GM19438 (cell line): ENCODE results near the gene SVIP.

Source experiments
- ATAC-seq: cut with Tn5 transposase; IDR thresholded peaks from one replicate; pipeline ENCODE4 v1.9.1; 2021; ENCODE audit warnings: low read depth; ENCODE audit not compliant: unreplicated experiment

SVIP gene

DNA sequence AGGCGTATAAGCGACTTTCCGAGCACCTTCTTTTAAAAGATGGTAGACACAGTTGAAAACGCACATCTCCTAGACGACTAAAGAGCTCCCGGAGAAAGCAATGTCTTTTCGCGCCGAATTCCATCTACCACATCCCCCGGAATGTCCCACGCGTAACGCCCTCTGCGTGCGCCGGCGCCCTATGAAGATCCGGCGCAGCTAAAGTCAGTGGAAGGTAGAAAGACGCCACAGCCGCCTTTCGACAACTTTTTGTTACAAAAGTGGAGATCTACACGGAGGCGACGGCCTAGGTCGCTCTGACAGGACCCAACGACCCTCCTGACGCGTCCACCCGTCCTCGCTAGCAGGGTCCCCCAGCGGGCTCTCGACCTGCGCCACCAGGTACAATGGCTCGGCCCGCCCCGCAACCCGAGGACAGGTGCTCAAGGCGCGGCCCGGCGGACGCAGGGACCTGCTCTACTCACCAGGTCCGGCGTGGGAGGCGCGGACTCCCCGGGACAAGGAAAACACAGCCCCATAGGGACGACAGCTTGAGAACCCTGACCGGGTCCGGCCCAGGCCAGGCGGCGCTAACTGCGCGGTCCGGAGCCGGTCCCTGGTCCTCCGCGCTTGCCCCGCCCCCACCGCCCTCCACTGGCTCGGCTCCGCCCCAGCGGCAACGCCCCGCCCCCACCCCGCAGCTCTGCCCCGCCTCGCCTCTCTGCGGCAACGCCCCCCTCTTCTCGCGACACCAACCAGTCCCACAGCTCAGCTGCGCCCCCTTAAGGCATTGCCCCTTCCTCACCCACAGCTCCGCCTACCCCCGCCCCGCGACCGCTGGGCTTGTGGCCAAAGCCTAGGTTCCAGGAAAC lies at the start of gene SVIP:
Gene SVIP, minus strand, starts transcription at position 571 of the 851 bp plus-strand sequence. Its CDS starts 53 bp downstream, at position 518.
- peak; percentile 91 for ATAC-seq

DNA sequence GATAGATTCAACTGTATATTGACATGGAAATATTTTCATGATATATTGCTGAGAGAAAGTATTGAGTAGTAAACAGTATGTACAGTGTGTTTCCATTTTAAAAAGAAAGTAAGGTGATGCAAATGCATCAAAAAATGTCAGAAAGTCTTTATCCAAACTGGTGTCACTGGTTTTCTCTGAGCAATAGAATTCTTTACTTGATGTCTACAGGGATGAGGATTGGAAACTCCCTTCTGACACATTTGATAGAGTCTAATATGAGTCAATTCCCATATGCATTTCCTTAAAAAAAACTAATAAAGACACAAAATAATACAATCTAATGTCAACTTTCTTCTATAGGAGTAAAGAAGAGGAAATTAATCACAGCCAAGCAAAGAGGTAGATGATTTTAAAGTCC lies 49.0 kb upstream of the SVIP start:
- no peak for ATAC-seq

GRCh38 chr11:22878039-22878438 lies 48.4 kb upstream of the SVIP start:
- no peak for ATAC-seq

DNA sequence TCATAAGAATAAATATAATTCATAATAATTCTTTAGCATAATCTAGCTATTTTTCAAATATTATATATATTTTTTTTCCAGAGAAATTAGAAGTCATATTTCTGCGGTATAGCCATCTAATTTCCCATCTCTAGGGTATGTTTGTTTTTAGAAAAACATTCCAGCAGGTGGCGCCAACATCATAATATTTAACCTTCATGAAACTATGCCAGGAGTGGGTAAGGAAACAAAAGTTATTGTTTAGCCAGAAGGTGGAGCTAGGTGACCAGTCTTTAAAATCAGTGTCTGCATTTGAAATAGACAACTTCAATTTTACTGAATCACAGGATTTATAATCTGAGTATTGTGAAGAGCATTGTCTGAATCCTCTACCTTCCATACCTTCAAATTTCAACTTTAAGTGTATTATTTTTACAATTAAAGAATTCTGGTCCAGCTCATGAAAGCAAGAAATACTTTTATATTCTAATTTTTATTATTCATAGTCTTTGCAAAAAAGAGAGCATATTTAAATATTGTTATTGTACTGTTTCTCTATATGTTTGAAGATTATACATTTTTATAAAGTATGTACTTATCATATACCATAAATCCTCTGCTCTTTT lies 46.4 kb upstream of the SVIP start:
- ATAC-seq, result peak; percentile 98

DNA sequence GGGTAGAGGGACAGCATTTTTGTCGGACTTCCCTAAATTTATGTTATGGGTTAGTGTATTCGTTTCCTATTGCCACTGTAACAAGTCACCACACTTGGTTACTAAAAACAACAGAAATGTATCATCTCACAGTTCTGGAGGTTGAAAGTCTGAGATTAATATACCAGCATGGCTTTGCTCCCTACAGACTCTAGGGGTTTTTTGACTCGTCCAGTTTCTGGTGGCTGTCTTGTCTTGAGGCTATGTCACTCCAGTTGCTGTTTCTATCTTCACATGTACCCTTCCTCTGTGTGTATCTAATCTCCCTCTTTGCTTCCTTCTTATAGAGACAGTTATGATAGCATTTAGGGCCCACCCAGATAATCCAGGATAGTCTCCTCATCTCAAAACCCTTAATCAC lies 39.7 kb upstream of the SVIP start:
- no peak for ATAC-seq

DNA sequence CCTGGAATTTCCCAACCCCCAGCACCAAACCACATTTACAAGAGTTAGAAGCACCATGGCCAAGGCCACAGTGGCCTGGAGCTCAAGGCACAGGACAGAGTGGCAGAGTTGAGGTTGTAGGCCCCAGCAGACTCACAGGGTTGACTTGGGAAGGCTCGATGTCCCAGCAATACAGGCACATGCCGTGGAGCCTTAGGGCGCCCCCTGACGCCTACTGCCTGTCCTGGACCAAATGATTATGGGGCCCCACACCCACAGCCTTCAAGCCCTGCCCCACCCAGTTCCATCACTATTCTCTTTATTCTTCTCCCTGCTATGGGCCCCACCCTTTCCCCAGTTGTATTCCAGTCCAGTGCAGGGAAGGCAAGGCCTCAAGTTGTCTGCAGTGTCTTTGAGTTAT lies 30.6 kb upstream of the SVIP start, which contains the start of gene CCDC179:
Gene CCDC179, minus strand, starts transcription at position 234 of the 400 bp plus-strand sequence. Its CDS starts 53 bp downstream, at position 181.
- no peak for ATAC-seq

- no peak for ATAC-seq
These were observed 30.2 kb upstream of the SVIP start for GRCh38 chr11:22859756-22860155.

- ATAC-seq, result no peak
These were observed 21.9 kb upstream of the SVIP start for GRCh38 chr11:22851477-22851876.

- ATAC-seq, result no peak
These were observed 17.1 kb upstream of the SVIP start for GRCh38 chr11:22846726-22847125.

GRCh38 chr11:22832315-22833015 lies 2.9 kb upstream of the SVIP start:
- ATAC-seq, result no peak

GRCh38 chr11:22830082-22830414 lies 447 bp upstream of the SVIP start:
- no peak for ATAC-seq

DNA sequence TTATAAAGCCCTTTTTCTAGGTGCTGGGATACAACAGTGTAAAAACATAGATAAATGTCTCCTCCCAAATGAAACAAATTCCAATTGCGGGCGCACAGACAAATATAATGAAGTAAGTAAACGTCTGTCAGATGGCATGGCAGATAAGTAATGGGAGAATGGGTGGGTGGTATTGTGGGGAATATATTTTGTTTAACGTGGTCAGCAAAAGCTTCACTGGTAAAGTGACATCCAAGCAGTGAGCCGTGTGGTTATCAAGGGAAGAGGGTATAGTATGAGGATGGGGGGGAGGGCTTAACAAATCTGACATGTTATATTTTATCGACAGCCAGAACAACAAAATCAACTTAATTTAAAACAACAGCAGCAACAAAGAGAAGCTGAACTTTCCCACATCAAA lies 1.2 kb downstream of the SVIP start:
- ATAC-seq, result no peak

- no peak for ATAC-seq
These were observed 7.4 kb downstream of the SVIP start for GRCh38 chr11:22822203-22822602.

DNA sequence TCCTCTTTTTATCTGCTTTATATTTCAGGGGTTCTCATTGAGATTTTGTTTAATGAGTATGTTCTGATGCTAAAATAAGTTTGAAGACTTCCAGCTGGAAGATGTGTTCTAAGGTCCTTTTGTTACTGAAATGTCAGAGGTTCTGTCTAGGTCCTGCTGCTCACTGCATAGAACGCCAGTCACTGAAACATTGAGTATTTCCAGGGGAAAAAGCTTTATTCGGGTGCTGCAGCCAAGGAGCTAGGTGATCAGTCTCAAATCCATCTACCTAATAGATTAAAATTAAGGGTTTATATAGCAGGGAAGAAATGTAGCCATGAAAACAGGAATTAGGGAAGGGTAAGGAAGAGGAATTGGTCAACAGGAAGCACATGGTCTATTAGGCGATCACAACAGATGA lies 19.7 kb downstream of the SVIP start:
- no peak for ATAC-seq

DNA sequence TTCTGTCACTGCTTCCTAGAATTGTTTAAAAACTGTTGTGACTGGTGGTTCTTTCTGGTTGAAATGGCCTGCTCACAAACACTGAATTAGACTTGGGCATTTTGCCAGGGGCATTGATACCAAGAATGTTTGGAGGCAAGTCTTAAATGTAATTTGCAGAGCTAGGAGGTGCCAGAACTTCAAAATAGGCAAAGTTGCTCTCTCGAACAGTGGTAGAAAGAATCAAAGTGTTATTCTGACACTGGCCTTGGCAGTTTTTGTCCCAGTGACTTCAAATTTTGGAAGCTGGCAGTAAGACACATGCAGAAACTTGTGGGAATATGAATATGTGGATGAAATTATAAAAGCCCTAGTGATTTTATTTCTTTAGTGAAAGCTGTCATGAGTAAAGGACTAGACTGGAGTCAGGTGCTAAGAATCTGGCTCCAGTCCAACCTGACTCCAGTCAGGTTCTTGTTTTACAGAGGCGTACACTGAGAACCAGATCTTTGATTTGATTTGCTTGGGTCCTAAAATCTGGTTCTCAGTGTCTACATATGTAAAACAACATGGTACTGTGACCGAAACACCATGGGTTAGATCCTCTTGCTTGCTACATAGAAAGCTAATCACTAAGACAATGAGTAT lies 20.9 kb downstream of the SVIP start:
- ATAC-seq, result peak; percentile 30

- ATAC-seq, result peak; percentile 96
These were observed 21.6 kb downstream of the SVIP start for GRCh38 chr11:22807855-22808570.

DNA sequence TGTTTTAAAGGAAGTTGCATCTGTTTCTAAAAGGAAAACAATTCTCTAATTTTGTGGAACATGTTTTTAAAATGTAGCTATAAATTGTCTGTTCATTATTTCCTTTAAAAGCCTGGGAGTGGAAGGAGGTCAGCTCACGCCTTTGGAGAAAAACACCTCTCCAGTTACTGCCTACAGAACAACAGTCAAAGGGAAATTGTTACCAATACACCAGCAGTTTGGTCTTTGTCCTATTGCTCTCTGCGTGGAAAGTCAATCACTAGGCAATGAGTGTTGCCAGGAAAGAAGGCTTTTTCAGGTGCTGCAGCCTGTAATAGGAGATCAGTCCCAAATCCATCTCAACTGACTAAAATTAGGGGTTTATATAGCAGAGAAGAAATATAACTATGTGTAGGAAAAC lies 22.2 kb downstream of the SVIP start:
- no peak for ATAC-seq

GRCh38 chr11:22802861-22803260 lies 26.7 kb downstream of the SVIP start:
- no peak for ATAC-seq

GRCh38 chr11:22800482-22800881 lies 29.1 kb downstream of the SVIP start:
- ATAC-seq, result no peak

GRCh38 chr11:22798901-22799300 lies 30.7 kb downstream of the SVIP start:
- ATAC-seq, result no peak
